HepG2 (cell line): Measurements from ENCODE around the gene OR5A2.

ENCODE experiments used
- CBX2 ChIP-seq, 2 experiments: fragments of 200-600 bp in 1 of 2; sonication (generic); formaldehyde crosslinking in 1 of 2; IDR thresholded peaks; 2 replicates each; pipeline versions ENCODE4 v1.7.0 to v1.8.1; 2018 to 2022; ENCODE audit warnings: low read depth in 2 of 2, low read length in 1 of 2, mild to moderate bottlenecking in 1 of 2, missing genetic modification reagents in 1 of 2
- MAZ ChIP-seq, 2 experiments: sonication (generic) in 1 of 2; formaldehyde crosslinking in 1 of 2; IDR thresholded peaks; 2 replicates each; pipeline versions ENCODE4 v1.5.0 to v1.6.1; 2012 to 2020; ENCODE audit warnings: low read depth in 2 of 2, mild to moderate bottlenecking in 2 of 2, borderline replicate concordance in 1 of 2, improper control_type of control experiment in 1 of 2, low read length in 1 of 2, missing genetic modification reagents in 1 of 2, moderate library complexity in 1 of 2
- ZZZ3 ChIP-seq: sonication (generic); formaldehyde crosslinking; IDR thresholded peaks from 2 replicates; pipeline ENCODE4 v1.4.0; 2020; ENCODE audit warnings: missing genetic modification reagents, mild to moderate bottlenecking, borderline replicate concordance

DNA sequence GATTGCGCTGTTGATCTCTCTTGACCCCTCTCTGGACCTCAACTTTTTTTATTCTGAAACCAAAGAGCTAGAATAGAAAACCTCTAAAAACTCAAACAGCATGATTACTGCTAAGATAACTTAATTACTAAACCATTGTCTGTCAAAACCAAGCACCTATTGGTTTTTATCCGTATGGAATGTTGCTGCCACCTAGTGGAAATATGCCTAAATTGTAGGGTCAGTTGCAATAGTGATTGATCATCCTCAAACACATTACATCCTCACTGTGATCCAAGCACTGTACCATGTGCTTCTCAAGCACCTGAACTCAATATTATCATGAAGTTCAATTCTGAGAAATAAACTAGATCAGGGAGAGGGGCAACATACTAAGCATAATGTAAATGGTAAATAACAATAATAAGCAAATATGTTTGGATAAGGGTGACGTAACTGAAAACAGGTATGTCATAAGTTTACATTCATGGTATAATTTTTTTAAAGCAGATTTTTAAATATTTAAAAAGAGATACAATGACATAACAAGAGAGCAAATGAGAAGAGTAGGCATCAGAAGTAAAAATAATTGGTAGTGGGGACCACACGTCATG, 3.8 kb upstream of the OR5A2 start:
- TF ChIP-seq MAZ (IDR thresholded peaks at IDR 0.05; ENCODE audit: borderline replicate concordance, low read depth, low read length) (no peak), MAZ (CRISPR knock-in tag; IDR thresholded peaks at IDR 0.05; ENCODE audit: low read depth) (no peak), CBX2 (IDR thresholded peaks at IDR 0.05; ENCODE audit: low read depth, low read length) (no peak), CBX2 (CRISPR knock-in tag; IDR thresholded peaks at IDR 0.05; ENCODE audit: low read depth) (no peak), ZZZ3 (CRISPR knock-in tag) (no peak)
